ENCODE data around the gene RAD51B.
"Not testable (repeated sequence)": the region's sequence is repeated elsewhere in the genome, so short reads cannot be mapped to it uniquely, and the experiment has no call there.

The RAD51B gene

DNA sequence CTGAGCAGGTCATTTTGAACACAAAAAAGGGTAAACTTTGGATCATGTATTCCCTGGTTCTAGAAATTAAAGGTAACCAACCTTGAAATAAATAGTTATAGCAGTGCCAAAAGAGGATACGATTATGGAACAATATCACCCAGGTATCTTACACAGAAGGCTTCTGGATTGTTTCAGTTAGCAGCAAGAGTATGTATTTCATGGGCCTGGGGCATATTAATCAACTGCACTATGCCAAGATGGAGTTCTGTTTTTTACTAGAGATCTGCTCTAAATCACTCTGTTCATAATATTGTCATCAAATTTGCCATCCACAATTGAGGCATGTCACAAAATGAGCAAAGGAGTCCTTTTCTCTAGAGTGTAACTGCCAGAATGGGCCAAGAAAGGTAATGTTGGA lies 357.1 kb downstream of the RAD51B start:
- DNase-seq (ENCODE audit: insufficient read length, low spot score) (no peak), FAIRE-seq (no peak)
- TF ChIP-seq, protein P1, sequence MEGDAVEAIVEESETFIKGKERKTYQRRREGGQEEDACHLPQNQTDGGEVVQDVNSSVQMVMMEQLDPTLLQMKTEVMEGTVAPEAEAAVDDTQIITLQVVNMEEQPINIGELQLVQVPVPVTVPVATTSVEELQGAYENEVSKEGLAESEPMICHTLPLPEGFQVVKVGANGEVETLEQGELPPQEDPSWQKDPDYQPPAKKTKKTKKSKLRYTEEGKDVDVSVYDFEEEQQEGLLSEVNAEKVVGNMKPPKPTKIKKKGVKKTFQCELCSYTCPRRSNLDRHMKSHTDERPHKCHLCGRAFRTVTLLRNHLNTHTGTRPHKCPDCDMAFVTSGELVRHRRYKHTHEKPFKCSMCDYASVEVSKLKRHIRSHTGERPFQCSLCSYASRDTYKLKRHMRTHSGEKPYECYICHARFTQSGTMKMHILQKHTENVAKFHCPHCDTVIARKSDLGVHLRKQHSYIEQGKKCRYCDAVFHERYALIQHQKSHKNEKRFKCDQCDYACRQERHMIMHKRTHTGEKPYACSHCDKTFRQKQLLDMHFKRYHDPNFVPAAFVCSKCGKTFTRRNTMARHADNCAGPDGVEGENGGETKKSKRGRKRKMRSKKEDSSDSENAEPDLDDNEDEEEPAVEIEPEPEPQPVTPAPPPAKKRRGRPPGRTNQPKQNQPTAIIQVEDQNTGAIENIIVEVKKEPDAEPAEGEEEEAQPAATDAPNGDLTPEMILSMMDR (IDR thresholded peaks at IDR 0.05; ENCODE audit: insufficient read depth, missing control alignments), result no peak

DNA sequence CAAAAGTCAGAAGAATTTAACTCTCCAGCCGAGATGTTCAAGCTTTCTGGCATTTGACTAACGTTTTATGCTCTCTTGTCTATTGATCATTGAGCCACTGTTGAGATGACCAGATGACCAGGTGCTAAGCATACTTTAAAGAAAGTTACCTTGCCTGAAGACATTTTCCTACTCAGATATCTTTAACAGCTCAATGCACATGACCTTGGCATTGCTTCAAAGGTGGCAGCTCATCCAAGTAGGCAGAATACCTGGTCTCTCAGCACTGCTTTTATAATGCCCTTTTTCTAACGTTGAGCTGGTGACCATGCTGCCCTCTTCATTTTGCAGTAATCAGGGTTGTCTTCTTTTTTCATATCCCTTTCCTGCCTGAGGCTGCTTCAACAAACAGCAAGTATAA lies 358.1 kb downstream of the RAD51B start:
- TF ChIP-seq, protein P1 (IDR thresholded peaks at IDR 0.05; ENCODE audit: insufficient read depth, missing control alignments), result no peak
- DNase-seq (ENCODE audit: insufficient read length, low spot score) (no peak), FAIRE-seq (no peak)

DNA sequence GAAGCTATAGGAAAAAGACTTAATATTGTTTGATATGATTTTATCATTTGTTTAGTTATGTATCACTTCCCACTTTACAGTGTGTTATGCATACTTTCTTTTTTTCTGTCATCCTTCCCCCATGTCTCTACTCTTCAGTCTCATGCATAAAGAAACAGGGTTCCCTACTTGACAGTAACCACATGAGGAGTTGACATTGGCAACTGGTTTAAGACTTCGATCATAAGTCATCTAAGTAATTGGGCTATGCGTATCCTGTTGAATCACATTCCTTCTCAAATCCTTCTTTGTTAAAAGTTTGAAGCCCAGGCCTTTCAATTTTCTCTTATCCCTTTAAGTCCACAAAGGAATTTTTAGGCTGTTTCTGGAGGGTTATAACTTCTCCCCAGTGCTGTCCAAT lies 358.7 kb downstream of the RAD51B start:
- no peak for DNase-seq (ENCODE audit: insufficient read length, low spot score)
- TF ChIP-seq, protein P1 (IDR thresholded peaks at IDR 0.05; ENCODE audit: insufficient read depth, missing control alignments), result no peak
- no peak for FAIRE-seq

DNA sequence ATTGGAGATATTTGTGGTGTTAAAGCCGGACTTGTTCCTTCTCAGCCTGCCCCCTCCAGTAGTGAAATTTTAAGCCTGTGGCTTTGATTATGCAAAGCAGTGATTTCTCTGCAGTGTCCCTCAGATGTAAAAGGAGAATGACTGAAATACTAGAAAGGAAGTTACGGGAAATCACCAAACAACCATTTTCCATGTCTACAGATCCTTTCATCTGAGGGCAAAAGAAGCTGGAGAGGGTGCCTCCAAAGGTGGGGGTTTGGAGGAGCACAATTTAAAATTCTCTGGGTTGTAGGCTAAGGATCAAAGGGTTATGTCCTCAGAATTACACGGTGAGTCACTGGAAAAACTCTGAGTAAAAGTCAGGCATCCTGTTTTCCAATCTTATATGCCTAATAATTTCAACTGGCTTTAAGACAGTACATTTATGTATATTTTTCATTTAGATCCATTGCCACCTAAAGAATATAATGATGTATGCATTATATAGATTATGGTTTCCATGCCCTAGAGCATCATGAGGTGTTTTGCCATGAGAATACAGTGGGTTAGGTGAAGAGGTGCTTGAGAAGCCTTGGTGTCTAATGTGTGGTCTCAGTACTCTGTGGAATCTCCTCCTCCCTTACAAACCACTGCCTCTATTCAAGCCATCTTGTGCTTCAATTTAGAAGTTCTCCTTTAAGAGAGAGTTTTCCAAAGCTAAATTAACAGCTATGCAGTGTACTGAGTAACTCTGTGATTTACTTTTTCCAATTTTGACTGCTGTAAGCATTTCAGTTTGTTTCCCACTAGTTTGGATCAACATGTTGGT lies 362.1 kb downstream of the RAD51B start:
- no peak for FAIRE-seq
- DNase-seq (ENCODE audit: insufficient read length, low spot score), result no peak
- TF ChIP-seq, protein P1 (IDR thresholded peaks at IDR 0.05; ENCODE audit: insufficient read depth, missing control alignments), result no peak

DNA sequence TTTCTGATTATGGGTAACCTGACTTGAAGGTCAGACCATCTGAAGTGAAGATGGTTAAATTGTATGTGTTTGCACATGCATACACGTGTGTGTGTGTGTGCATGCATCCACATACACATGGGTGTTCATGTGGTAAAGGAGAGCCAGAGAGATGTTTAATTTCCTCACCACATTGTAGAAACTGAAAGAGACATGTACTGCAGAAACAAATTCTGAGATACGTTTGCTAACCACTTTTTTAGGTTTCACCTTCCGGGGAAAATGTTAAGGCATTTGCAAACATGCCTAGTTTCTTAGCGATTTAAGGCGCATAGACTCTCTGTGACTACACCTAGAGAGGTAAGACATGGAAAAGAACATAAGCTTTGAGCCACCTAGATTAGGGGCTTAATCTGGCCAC lies 362.9 kb downstream of the RAD51B start:
- TF ChIP-seq, protein P1 (IDR thresholded peaks at IDR 0.05; ENCODE audit: insufficient read depth, missing control alignments), result no peak
- no peak for FAIRE-seq
- no peak for DNase-seq (ENCODE audit: insufficient read length, low spot score)

DNA sequence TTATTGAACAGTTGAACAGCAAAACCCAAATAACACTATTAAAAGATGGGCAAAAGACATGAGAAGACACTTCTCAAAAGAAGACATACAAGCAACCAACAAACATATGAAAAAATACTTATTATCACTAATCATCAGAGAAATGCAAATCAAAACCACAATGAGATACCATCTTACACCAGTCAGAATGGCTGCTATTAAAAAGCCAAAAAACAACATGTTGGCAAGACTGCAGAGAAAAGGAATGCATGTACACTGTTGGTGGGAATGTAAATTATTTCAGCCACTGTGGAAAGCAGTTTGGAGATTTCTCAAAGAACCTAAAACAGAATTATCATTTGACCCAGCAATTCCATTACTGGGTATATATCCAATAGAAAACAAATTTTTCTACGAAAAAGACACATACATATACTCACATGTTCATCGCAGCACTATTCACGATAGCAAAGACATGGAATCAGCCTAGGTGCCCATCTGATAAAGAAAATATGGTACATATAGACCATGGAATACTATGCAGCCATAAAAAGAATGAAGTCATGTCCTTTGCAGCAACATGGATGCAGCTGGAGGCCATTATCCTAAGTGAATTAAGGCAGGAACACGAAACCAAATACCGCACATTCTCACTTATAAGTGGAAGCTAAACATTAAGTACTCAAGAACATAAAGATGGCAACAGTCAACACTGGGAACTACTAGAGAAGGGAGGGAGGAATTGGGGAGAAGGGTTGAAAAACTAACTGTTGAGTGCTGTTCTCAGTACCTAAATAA lies 367.1 kb downstream of the RAD51B start:
- FAIRE-seq; DNase-seq (ENCODE audit: insufficient read length, low spot score): not testable (repeated sequence)

DNA sequence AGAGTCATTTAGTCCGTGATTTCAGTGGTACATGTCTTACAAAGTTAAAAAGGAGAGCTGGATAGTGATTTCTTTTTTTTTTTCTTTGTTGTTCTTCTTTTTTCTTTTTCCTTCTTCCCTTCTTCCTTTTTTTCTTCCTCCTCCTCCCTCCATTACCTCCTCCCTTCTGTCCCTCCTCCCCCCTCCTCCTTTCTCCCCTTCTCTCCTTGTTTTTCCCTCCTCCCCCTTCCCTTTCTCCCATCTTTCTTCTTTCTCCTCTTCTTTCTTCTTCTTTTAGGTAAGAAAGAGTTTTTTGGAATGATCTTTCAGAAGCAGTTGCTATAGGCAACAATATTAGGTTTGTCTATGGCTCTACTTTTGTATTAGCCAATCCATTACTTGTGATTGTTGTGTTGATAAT lies 368.6 kb downstream of the RAD51B start:
- no peak for FAIRE-seq
- TF ChIP-seq, protein P1 (IDR thresholded peaks at IDR 0.05; ENCODE audit: insufficient read depth, missing control alignments), result no peak
- no peak for DNase-seq (ENCODE audit: insufficient read length, low spot score)
